ENCODE measurements around the gene SKAP2.

GRCh38 chr7:26650103-26650502 lies 214.3 kb downstream of the SKAP2 start:
- TF ChIP-seq CTCF (IDR thresholded peaks at IDR 0.05) (no peak), POLR2AphosphoS5 (IDR thresholded peaks at IDR 0.05; ENCODE audit: low read depth, low read length) (no peak), REST (IDR thresholded peaks at IDR 0.05; ENCODE audit: insufficient read depth in 1 of 2, low read depth in 2 of 2, low read length in 1 of 2) (no peak), SIN3A (IDR thresholded peaks at IDR 0.05; ENCODE audit: borderline replicate concordance, insufficient read depth, low read depth, low read length) (no peak)

All from Panc1 (cell line).